Measurements from ENCODE around the gene NOMO2. TPM values are rescaled to one million over a fixed set of nuclear protein-coding genes. Genes with fewer than 3 reads are reported as not detected.
"Not testable (repeated sequence)": the region's sequence is repeated elsewhere in the genome, so short reads cannot be mapped to it uniquely, and the experiment has no call there.

NOMO2 gene
- polyA plus RNA-seq (ENCODE audit: insufficient read length), result 83.8 TPM
- long read RNA-seq, donor 1, full-length matches to known transcripts, result 16 of 16 reads
- long read RNA-seq, donor 1, partial matches to known transcripts, result 0 of 16 reads
- long read RNA-seq, donor 1, other reads (novel, unspliced or antisense), result 0 of 16 reads
- long read RNA-seq, donor 2, full-length matches to known transcripts, result 2 of 2 reads
- long read RNA-seq, donor 2, partial matches to known transcripts, result 0 of 2 reads
- long read RNA-seq, donor 2, other reads (novel, unspliced or antisense), result 0 of 2 reads
- long read RNA-seq, donor 3, full-length matches to known transcripts, result 5 of 11 reads
- long read RNA-seq, donor 3, partial matches to known transcripts, result 6 of 11 reads
- long read RNA-seq, donor 3, other reads (novel, unspliced or antisense), result 0 of 11 reads
- long read RNA-seq, donor 4, result 0 reads
- long read RNA-seq, donor 5, full-length matches to known transcripts, result 10 of 10 reads
- long read RNA-seq, donor 5, partial matches to known transcripts, result 0 of 10 reads
- long read RNA-seq, donor 5, other reads (novel, unspliced or antisense), result 0 of 10 reads
- long read RNA-seq, donor 6, full-length matches to known transcripts, result 5 of 10 reads
- long read RNA-seq, donor 6, partial matches to known transcripts, result 5 of 10 reads
- long read RNA-seq, donor 6, other reads (novel, unspliced or antisense), result 0 of 10 reads
- long read RNA-seq, donor 7, full-length matches to known transcripts, result 11 of 17 reads
- long read RNA-seq, donor 7, partial matches to known transcripts, result 6 of 17 reads
- long read RNA-seq, donor 7, other reads (novel, unspliced or antisense), result 0 of 17 reads
- long read RNA-seq, donor 8, full-length matches to known transcripts, result 1 of 1 reads
- long read RNA-seq, donor 8, partial matches to known transcripts, result 0 of 1 reads
- long read RNA-seq, donor 8, other reads (novel, unspliced or antisense), result 0 of 1 reads

DNA sequence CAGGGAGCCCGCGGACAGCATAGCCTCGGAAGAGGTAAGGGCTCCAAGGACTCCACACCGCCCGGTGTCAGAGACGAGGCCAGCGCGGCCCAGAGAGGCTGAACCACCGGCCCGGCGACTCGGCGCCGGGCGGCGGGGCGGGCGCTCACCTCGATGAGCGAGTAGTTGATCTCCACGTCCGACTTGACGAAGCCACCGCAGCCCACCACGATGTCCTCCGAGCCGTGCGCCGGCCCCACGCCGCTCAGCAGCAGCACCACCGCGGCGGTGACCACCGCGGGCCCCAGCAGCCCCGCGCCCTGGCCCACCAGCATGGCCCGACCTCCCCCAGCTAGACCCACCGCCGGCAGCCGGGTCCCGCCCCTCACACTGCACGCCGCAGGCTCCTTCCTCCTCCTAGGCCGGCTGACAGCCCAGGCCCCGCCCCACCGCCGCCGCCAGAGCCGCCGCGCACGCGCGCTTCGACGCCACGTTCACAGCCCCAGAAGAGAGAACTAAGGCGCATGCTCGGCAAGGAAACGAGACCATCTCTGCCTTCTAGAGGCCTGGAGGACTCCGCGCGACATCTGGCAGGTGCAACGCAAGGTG lies at the start of gene NOMO2:
Gene NOMO2 (minus strand): TSS at position 371 of the 588 bp plus-strand sequence. CDS start 57 bp downstream, at position 314.
- not testable (repeated sequence) for DNase-seq

DNA sequence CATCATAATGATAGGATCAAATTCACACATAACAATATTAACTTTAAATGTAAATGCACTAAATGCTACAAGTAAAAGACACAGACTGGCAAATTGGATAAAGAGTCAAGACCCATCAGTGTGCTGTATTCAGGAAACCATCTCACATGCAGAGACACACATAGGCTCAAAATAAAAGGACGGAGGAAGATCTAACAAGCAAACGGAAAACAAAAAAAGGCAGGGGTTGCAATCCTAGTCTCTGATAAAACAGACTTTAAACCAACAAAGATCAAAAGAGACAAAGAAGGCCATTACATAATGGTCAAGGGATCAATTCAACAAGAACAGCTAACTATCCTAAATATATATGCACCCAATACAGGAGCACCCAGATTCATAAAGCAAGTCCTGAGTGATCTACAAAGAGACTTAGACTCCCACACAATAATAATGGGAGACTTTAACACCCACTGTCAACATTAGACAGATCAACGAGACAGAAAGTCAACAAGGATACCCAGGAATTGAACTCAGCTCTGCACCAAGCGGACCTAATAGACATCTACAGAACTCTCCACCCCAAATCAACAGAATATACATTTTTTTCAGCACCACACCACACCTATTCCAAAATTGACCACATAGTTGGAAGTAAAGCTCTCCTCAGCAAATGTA lies 48.4 kb upstream of the NOMO2 start:
- not testable (repeated sequence) for DNase-seq

DNA sequence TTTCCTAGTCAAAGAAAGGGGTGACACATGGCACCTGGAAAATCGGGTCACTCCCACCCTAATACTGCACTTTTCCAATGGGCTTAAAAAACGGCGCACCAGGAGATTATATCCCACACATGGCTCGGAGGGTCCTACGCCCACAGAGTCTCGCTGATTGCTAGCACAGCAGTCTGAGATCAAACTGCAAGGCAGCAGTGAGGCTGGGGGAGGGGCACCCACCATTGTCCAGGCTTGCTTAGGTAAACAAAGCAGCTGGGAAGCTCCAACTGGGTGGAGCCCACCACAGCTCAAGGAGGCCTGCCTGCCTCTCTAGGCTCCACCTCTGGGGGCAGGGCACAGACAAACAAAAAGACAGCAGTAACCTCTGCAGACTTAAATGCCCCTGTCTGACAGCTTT lies 46.4 kb upstream of the NOMO2 start:
- not testable (repeated sequence) for DNase-seq

DNA sequence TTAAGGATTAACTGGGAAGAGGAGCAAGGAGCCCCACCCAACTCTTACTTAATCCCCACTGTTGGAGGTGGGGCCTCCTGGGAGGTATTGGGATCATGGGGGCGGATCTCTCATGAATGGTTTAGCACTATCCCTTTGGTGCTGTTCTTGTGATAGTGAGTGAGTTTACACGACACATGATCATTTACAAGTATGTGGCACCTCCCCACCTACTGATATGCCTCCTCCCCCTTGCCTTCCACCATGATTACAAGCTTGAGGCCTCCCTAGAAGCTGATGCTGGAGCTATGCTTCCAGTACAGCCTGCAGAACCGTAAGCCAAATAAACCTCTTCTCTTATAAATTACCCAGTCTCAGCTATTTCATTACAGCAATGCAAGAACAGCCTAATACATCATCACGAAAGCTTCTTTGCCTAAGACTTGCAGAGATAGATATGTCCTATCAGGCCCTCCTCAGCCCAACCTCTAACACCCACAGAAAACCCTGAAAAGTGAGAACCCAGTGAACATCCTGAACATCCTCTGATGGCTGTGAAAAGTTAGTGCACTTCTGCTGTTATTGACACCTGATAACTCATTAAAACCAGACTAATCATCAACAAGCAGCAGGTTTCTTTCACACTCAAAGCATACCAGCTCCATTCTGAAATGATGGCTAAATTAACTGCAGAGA lies 41.8 kb upstream of the NOMO2 start:
- DNase-seq, result not testable (repeated sequence)

- DNase-seq, result not testable (repeated sequence)
These were observed 36.7 kb upstream of the NOMO2 start for GRCh38 chr16:18598582-18598981.

DNA sequence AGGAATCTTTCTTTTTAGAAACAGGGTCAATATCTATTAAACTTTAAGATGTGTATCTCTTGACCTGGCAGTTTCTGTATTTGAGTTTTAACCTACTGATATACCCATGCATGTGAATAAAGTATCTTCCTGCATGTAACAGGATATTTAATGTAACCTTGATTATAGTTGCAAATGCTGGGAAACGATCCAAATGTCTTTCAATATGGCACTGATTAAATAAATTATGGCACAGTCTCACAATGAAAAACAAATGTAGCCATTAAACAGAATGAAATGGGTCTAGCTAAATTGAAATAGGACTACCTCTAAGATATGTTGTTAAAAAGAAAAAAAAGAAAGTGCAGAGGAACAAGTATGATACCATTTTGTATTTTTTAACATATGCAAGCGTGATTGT lies 35.8 kb upstream of the NOMO2 start:
- DNase-seq, result not testable (repeated sequence)

DNA sequence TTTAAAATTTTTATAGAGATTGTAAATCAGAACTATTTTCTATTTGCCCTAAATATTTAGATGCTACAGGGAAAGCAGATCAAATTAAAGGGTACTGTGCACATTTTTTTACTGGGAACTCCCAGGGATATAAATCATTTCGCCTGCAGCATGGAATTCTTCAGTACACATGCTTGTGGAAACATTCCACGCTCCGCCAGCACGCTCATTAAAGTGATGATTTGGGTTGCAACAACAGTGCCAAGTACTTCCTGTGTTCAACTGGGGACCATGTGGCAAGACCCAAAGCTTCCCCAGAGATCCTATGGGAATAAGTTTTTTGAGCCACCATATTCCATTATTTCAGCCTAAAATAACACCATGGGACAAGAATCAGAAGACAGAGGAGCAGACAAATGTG lies 35.4 kb upstream of the NOMO2 start:
- DNase-seq, result peak; percentile 13

- not testable (repeated sequence) for DNase-seq
These were observed 33.9 kb upstream of the NOMO2 start for GRCh38 chr16:18595796-18596195.

DNA sequence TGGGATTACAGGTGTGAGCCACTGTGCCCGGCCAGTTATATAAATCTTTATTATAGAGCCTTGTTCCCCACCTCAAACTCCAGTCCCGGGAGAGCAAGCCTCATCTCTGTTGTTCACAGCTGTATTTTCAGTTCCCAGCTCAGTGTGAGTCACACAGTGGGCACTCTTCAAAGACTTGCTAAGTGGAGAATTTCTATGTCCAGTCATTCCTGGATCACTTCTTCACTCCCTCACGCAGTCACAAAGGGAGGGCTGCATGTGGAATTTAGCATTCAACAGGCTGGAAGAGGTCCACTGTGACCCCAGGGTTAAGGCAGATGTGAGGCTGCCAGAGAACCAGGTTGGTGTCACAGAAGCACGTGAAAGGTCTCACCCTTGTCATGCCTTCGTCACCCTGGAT lies 33.0 kb upstream of the NOMO2 start:
- not testable (repeated sequence) for DNase-seq

DNA sequence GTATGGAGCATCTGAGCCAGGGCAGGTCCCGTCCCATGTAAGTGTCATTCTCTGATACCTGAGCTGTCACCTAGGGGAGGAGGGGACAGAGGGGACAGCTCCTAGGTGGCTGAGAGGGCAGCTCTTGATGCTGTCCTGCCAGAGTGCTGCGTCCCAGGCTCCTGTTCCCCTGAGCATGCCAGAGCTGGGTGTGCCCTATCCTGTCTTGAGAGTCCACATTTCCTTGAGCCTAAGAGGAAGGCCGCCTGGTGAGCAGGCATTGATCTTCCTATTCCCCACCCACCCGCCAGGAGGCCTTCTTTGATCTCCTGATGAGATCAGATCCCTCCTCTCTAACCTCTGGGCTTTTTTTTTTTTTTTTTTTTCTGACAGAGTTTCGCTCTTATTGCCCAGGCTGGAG lies 32.0 kb upstream of the NOMO2 start:
- DNase-seq, result not testable (repeated sequence)

GRCh38 chr16:18592982-18593381 lies 31.1 kb upstream of the NOMO2 start:
- DNase-seq, result not testable (repeated sequence)

DNA sequence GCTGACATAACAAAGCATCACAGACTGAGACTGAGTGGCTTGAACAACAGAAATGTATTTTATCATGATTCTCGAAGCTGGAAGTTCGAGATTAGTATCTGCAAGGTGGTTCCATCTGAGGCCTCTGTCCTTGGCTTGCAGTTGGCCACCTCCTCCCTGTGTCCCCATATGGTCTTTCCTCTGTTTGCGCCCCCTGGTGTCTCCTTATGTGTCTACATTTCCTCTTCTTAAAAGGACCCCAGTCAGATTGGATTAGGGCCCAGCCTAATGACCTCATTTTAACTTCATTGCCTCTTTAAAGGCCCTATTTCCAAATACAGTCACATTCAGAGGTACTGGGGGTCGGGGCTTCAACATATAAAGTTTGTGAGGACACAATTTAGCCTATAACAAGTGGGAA lies 30.0 kb upstream of the NOMO2 start:
- DNase-seq, result not testable (repeated sequence)

DNA sequence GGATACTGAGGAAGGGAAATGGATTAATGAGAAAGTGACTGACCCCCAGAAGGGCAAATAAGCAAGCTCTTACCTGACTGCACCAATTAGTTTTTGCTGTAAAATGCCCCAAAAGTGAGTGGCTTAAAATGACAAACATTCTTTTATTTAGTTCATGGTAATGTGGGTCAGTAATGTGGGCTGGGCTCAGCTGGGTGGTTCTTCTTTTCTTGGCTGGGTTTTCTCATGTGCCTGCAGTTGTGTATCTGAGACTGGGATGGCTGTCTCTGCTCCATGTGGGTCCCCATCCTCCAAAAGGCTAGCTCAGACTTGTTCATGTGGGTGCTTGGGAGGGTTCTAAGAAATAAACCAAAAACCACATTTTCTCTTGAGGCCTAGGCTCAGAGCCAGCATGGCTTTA lies 29.5 kb upstream of the NOMO2 start:
- not testable (repeated sequence) for DNase-seq

DNA sequence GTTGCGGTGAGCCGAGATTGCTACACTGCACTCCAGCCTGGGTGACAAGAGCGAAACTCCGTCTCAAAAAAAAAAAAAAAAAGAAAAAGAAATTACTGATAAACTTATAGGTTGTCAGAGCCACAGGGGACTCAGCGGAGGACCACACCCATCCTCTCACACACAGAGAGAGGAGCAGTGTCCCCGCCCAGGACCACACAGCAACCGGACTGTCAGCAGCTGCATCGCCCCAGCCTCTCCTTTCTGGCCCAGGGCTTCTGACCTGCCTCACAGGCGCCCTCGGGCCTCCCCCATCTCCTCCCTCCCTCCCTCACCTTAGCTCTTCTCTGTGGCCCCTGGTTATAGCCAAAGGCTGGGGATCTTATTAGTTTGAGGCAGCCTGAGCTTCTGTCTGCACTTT lies 27.9 kb upstream of the NOMO2 start:
- not testable (repeated sequence) for DNase-seq

GRCh38 chr16:18586560-18587540 lies 25.0 kb upstream of the NOMO2 start:
- DNase-seq, result not testable (repeated sequence)

- DNase-seq, result not testable (repeated sequence)
These were observed 23.9 kb upstream of the NOMO2 start for GRCh38 chr16:18585789-18586188.

- no peak for DNase-seq
These were observed 21.0 kb upstream of the NOMO2 start for GRCh38 chr16:18582902-18583301.

DNA sequence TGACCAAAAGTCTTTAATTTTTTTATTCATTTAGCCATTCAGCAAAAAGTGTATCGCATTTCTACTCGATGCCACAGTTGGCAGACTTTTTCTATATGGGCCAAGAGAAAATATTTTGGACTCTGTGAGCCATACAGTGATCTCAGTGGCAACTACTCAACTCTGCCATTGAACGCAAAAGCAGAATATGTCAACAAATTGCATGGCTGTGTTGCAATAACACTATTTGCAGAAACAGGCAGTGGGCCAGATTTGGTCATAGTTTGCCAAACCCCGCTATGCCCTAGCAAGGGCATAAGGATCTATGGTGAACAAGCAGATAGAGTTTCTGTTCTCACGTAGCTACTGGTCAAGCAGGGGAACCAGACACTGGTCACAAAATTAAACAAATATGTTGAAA lies 18.5 kb upstream of the NOMO2 start:
- not testable (repeated sequence) for DNase-seq

- DNase-seq, result not testable (repeated sequence)
These were observed 17.4 kb upstream of the NOMO2 start for GRCh38 chr16:18579261-18579660.

- not testable (repeated sequence) for DNase-seq
These were observed 16.0 kb upstream of the NOMO2 start for GRCh38 chr16:18577942-18578341.

Data from left kidney (tissue), 8 donors.